H1 (cell line): ENCODE results near the gene BAK1. TPM values are rescaled to one million over a fixed set of nuclear protein-coding genes. Genes with fewer than 3 reads are reported as not detected.

Experiments
- ASH2L ChIP-seq: fragments of 200-600, 300-600 bp; sonication (generic); IDR thresholded peaks from one replicate; pipeline ENCODE4 v1.7.1; 2017; ENCODE audit warnings: low read length
- RBBP5 ChIP-seq: IDR thresholded peaks from 2 replicates; pipeline ENCODE4 v1.7.1; 2012; ENCODE audit warnings: low read depth, mild to moderate bottlenecking, inconsistent platforms, low read length, moderate library complexity, borderline replicate concordance
- polyA plus RNA-seq, 7 experiments: library from polyadenylated mRNA; depleted of rRNA in 3 of 7; stranded (reverse) in 5 of 7; unstranded in 2 of 7; fragments of >200 nt in 5 of 7; fragments of 200-250 nt in 2 of 7; gene quantifications; 1 replicate in 5 of 7; 2 replicates in 1 of 7; 4 replicates in 1 of 7; pipeline versions ENCODE4 v1.2.1 to v1.2.3, GENCODE V29; 2011 to 2013; ENCODE audit warnings: missing spikeins in 2 of 7, mixed read lengths in 2 of 7
- total RNA-seq: library from RNA; stranded (reverse); fragmentation: NEBNext Ultra II Directional; extraction: Animal tissue kit (Norgen Biotek cat#: 25700); gene quantifications from 2 replicates; pipeline ENCODE4 v1.2.1, GENCODE V29; 2021

Gene BAK1
- total and polyA plus RNA-seq, 2 of the 8 experiments (the other 6 are each of a cell fraction or from before 2014, with no cell fraction given) = 43.3 to 43.4 TPM

GRCh38 chr6:33592595-33593413, 12.7 kb upstream of the BAK1 start (continued):
- TF ChIP-seq RBBP5 (peak; percentile 37; the same call in 1 of the 2 replicates), ASH2L (no peak)
